Neural cell (in vitro differentiated cells): Measurements from ENCODE around the gene ANKDD1B.

Experiments used
- CTCF ChIP-seq: fragments of 450-650 bp; IDR thresholded peaks from 2 replicates; pipeline ENCODE4 v1.5.1; 2014; ENCODE audit warnings: antibody characterized with exemption, mild to moderate bottlenecking, moderate library complexity; ENCODE audit not compliant: poor library complexity, severe bottlenecking
- EP300 ChIP-seq: fragments of 450-650 bp; conservative IDR thresholded peaks from 2 replicates; pipeline ENCODE4 v1.6.1; 2014; ENCODE audit warnings: antibody characterized with exemption, mild to moderate bottlenecking, moderate library complexity; ENCODE audit not compliant: poor library complexity, severe bottlenecking
- EZH2 ChIP-seq: fragments of 200-600, 300-800 bp; shearing (Covaris generic), sonication (generic); IDR thresholded peaks from 2 replicates; pipeline ENCODE4 v1.6.1; 2014; ENCODE audit warnings: antibody characterized with exemption, low read length, borderline replicate concordance, mild to moderate bottlenecking; ENCODE audit not compliant: insufficient read depth, poor library complexity, severe bottlenecking
- POLR2AphosphoS5 ChIP-seq: IDR thresholded peaks from 2 replicates; pipeline ENCODE4 v1.6.1; 2012
- RAD21 ChIP-seq: fragments of 450-650 bp; conservative IDR thresholded peaks from 2 replicates; pipeline ENCODE4 v1.6.1; 2014; ENCODE audit warnings: antibody characterized with exemption, mild to moderate bottlenecking, moderate library complexity
- REST ChIP-seq: IDR thresholded peaks from 2 replicates; pipeline ENCODE4 v1.6.1; 2012; ENCODE audit warnings: borderline replicate concordance
- SMC3 ChIP-seq: fragments of 450-650 bp; conservative IDR thresholded peaks from 2 replicates; pipeline ENCODE4 v1.6.1; 2014; ENCODE audit warnings: antibody characterized with exemption, mild to moderate bottlenecking, moderate library complexity; ENCODE audit not compliant: poor library complexity
- TAF1 ChIP-seq: IDR thresholded peaks from 2 replicates; pipeline ENCODE4 v1.6.1; 2012; ENCODE audit warnings: low read depth

- TF ChIP-seq POLR2AphosphoS5 (no peak), CTCF (no peak), EP300 (no peak), TAF1 (no peak), EZH2 (no peak), SMC3 (no peak), REST (no peak), RAD21 (no peak)
These were observed 12.6 kb downstream of the ANKDD1B start for GRCh38 chr5:75623846-75624245.
